GM12892 (cell line): ENCODE results near the gene CPEB3.

Experiments used
- POLR2A ChIP-seq: IDR thresholded peaks from 2 replicates; pipeline ENCODE4 v1.6.1; 2011; ENCODE audit warnings: low read depth, low read length, control low read depth
- POLR2AphosphoS5 ChIP-seq: IDR thresholded peaks from 2 replicates; pipeline ENCODE4 v1.6.1; 2011; ENCODE audit warnings: low read depth, low read length, control low read depth

DNA sequence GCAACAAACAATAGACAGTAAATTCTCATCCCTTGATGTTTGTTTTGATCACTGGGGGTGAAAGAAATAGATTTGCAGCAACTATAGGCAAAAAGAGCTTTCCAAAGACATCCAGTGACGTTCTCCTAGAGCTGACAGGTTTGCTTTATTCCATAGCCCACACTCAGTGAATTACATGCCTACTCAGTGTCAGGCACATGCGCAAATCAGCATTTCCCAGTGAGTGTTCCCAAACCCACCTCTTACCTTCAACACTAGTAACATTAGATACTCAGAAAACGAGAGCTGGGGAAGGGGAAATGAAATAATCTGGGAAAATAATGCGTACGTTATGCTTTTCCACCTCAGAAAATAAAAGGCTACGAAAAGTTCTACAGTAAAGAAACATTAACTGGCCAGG lies 144.1 kb downstream of the CPEB3 start:
- TF ChIP-seq POLR2AphosphoS5 = no peak
- no peak for TF ChIP-seq POLR2A
